Activated naive CD4-positive, alpha-beta T cell treated with anti-CD3 and anti-CD28 coated beads for 36 hours (primary cell): ENCODE data around the gene NVL. TPM values are rescaled to one million over a fixed set of nuclear protein-coding genes. Genes with fewer than 3 reads are reported as not detected.

ENCODE experiments used
- CTCF ChIA-PET: fragments of 350-600 bp; sonication (Branson Sonifier 250); formaldehyde crosslinking; loops from one replicate; lab custom pipeline; 2021; ENCODE audit warnings: antibody characterized with exemption; lab: Charles Lee
- DNase-seq: peaks from one replicate; pipeline ENCODE4 v3.0.0-alpha.2; 2020
- H3K27ac Mint-ChIP-seq: one replicate; pipeline ENCODE4 v1.8.0; 2021; ENCODE audit warnings: mild to moderate bottlenecking, mixed read lengths
- H3K27me3 Mint-ChIP-seq: one replicate; pipeline ENCODE4 v1.8.0; 2021; ENCODE audit warnings: low read depth, mixed read lengths
- H3K36me3 Mint-ChIP-seq: one replicate; pipeline ENCODE4 v1.8.0; 2021; ENCODE audit warnings: low read depth, mixed read lengths
- H3K4me1 Mint-ChIP-seq: one replicate; pipeline ENCODE4 v1.8.0; 2021; ENCODE audit warnings: low read depth, mixed read lengths
- H3K4me3 Mint-ChIP-seq: one replicate; pipeline ENCODE4 v1.8.0; 2021; ENCODE audit warnings: mild to moderate bottlenecking, moderate library complexity, mixed read lengths
- H3K9me3 Mint-ChIP-seq: one replicate; pipeline ENCODE4 v1.8.0; 2021; ENCODE audit warnings: mixed read lengths
- intact Hi-C: fragments of 100-400 bp; cut with micrococcal nuclease; formaldehyde crosslinking; loops from one replicate; pipeline ENCODE4 v1.15.1; 2023
- total RNA-seq, 2 experiments: library from RNA; stranded (reverse); gene quantifications; one replicate each; pipeline ENCODE4 v1.2.3, GENCODE V29; 2021

Gene NVL
- total RNA-seq, 2 experiments from 2014 or later = 26.7 to 29.9 TPM

DNA sequence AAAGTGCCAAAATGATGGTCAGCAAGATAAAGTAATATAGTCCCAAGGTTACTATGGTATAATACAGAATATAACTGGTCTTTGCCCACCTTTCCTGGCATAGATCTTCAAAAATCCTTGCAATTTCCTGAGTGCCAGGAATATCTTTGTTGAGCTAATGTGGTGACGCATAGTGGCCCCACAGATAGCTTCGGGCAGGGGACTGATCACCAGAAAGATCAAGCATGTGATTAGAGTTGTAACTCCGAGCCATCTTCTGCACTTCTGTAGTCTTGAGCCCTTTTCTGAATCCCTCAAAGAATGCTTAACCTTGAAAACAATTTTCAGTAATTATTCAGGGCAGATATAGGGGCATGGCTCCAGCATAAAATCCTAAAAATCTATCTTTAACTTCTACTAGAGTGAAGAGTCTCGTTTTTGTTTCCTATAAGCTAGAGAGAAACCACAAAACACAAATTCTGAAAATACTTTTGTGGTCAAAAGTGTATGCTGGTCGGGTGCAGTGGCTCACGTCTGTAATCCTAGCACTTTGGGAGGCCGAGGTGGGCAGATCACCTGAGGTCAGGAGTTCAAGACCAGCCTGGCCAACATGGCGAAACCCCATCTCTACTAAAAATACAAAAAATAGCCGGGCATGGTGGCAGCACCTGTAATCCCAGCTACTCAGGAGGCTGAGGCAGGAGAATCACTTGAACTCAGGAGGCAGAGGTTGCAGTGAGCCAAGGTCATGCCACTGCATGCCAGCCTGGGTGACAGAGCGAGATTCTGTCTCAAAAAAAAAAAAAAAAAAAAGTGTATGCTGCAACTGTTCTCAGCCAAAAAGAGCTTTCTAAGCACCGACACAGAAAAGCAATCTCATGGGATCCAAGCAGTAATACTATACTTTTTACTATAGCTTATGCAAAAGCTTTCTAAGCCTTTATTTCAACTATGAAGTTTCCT, 62.8 kb downstream of the NVL start:
- H3K4me1 Mint-ChIP-seq = peaks cover 9% of the 10 kb centered on the region
- no peak for DNase-seq
- H3K9me3 Mint-ChIP-seq = no peaks in the 10 kb centered on the region
- CTCF ChIA-PET = no interaction called here
- H3K27ac Mint-ChIP-seq = no peak overlapping the region
- peaks cover 25% of the 10 kb centered on the region for H3K36me3 Mint-ChIP-seq
- intact Hi-C loops = no loop called here
- no peaks in the 10 kb centered on the region for H3K27me3 Mint-ChIP-seq
- H3K4me3 Mint-ChIP-seq = no peak overlapping the region

DNA sequence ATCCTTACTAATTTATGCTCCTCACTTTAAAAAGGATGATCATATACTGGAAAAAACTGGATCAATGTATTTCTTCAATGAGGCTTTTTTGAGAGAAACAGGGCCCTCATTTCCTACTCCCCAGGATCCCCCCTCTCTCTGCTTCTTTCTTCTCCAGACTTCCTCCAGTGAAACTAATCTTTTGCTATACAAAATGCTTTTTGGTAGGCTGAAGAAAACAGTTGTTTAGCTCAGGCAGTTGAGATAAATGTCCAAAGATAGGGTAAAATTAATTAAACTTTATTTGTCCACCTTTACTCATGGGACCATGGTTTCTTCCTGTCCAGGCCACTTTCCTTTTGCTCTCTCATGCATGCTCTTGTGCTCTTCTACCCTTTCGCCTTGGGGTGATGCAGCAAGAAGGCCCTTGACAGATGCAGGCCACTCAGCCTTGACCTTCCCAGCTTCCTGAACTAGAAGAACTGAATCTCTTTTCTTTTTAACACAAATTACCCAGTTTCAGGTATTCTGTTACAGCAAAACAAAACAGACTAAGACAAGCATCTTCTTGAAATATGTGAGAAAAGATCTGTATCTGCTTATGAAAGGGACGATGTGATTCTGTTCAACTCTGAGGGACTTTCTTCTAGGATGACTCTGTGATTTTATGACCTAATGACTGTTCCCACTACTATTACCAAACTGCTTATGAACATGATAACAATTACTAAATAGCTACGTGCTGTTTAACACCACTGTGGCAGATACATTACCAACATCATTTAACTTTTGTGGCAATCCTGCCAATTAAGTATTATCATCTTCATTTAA, 63.7 kb downstream of the NVL start:
- intact Hi-C loops = no loop called here
- Mint-ChIP-seq H3K4me1 (peaks cover 13% of the 10 kb centered on the region), H3K9me3 (no peaks in the 10 kb centered on the region), H3K4me3 (no peak overlapping the region), H3K27ac (no peak overlapping the region), H3K36me3 (peaks cover 25% of the 10 kb centered on the region), H3K27me3 (no peaks in the 10 kb centered on the region)
- no peak for DNase-seq
- CTCF ChIA-PET = no interaction called here

DNA sequence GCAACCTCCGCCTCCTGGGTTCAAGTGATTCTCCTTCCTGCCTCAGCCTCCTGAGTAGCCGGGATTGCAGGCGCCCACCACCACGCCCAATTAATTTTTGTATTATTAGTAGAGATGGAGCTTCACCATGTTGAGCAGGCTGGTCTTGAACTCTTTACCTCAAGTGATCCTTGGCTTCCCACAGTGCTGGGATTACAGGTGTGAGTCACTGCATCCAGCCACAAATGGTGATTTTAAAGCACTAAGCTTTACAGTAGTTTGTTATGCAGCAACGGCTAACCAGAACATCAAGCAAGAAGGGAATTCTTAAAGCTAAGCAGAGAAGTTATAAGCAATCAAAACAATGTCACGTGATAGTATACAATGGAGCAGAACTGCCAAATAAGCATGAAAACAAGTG, 65.7 kb downstream of the NVL start:
- CTCF ChIA-PET = interaction anchor here (0.6 to 0.9 kb wide), 2 partner anchors 59 to 146 kb away, joined by 3 to 5 read pairs; no protein-coding TSS in a partner anchor
- Mint-ChIP-seq H3K27me3 (no peaks in the 10 kb centered on the region), H3K36me3 (peaks cover 20% of the 10 kb centered on the region), H3K9me3 (no peaks in the 10 kb centered on the region), H3K4me1 (peaks cover 14% of the 10 kb centered on the region), H3K4me3 (no peak overlapping the region), H3K27ac (no peak overlapping the region)
- DNase-seq = no peak
- intact Hi-C loops = no loop called here

DNA sequence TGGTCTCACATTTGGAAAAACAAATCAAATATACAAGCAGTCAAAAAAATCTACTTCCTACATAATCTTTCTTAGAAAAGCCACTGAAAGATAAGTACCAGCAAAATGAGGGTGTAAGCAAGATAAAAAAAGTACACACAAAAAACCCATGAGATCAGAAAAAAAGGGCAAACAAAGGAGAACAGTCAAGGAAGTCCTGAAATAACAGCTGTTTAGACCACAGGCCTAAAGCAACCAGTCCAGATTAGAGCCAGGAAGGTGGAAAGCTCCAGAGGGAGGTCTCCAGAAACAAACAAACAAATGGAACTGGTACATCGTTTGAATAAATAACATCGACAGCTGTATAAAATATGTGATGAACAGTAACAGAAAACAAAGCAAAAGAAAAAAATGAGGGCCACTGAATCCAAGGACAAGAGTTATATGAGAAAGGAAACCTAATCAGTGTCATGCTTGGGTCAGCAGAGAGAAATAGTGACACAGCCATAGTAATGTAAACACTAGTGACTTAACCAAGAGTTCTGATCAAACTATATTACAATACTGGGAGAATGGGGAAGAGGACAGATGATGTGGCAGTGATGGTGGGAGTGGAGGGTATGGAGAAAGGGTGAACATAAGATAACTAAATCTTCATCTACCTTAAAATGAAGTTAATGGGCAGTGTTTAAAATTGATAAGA, 67.5 kb downstream of the NVL start:
- no peaks in the 10 kb centered on the region for H3K9me3 Mint-ChIP-seq
- peaks cover 12% of the 10 kb centered on the region for H3K36me3 Mint-ChIP-seq
- H3K4me3 Mint-ChIP-seq = no peak overlapping the region
- intact Hi-C loops = no loop called here
- no peaks in the 10 kb centered on the region for H3K27me3 Mint-ChIP-seq
- peaks cover 14% of the 10 kb centered on the region for H3K4me1 Mint-ChIP-seq
- CTCF ChIA-PET = no interaction called here
- H3K27ac Mint-ChIP-seq = no peak overlapping the region
- DNase-seq = no peak

DNA sequence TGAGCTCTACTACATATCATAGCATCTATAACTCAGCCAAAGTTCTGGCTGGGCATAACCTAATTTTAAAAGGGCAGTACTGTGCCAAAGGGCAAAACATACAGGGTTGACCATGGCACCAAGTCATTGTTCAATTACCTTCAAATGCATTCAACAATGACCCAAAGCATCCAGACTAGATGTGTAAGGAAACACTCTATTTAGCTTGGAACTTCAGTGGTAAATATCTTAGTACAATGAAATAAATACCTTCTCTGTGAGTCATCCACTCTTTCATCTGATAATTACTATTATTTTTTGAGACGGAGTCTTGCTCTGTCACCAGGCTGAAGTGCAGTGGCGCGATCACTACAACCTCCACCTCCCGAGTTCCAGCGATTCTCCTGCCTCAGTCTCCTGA, 70.0 kb downstream of the NVL start:
- H3K36me3 Mint-ChIP-seq = peaks cover 11% of the 10 kb centered on the region
- no peak for DNase-seq
- no peaks in the 10 kb centered on the region for H3K27me3 Mint-ChIP-seq
- intact Hi-C loops = no loop called here
- peaks cover 14% of the 10 kb centered on the region for H3K4me1 Mint-ChIP-seq
- no peak overlapping the region for H3K4me3 Mint-ChIP-seq
- CTCF ChIA-PET = interaction anchor here (0.7 kb wide), 1 partner anchor 106 kb away, joined by 3 read pairs; no protein-coding TSS in a partner anchor
- no peaks in the 10 kb centered on the region for H3K9me3 Mint-ChIP-seq
- no peak overlapping the region for H3K27ac Mint-ChIP-seq

DNA sequence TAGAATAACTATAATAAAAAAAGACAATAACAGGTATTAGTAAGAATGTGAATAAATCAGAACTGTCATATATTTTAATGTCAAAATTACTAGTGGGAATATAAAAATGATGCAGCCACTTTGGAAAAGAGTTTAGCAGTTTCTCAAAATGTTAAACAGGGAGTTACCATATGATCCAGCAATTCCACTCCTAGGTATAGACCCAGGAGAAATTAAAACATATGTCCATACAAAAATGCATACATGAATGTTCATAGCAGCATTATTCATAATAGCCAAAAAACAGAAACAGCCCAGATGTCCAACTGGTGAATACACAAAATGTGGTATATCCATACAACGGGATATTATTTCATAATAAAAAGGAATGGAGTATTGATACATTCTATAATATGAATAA, 71.6 kb downstream of the NVL start:
- no peak overlapping the region for H3K4me3 Mint-ChIP-seq
- H3K36me3 Mint-ChIP-seq = peaks cover 3% of the 10 kb centered on the region
- no peak overlapping the region for H3K27ac Mint-ChIP-seq
- intact Hi-C loops = no loop called here
- H3K27me3 Mint-ChIP-seq = no peaks in the 10 kb centered on the region
- H3K9me3 Mint-ChIP-seq = no peaks in the 10 kb centered on the region
- H3K4me1 Mint-ChIP-seq = peaks cover 12% of the 10 kb centered on the region
- CTCF ChIA-PET = no interaction called here
- no peak for DNase-seq

DNA sequence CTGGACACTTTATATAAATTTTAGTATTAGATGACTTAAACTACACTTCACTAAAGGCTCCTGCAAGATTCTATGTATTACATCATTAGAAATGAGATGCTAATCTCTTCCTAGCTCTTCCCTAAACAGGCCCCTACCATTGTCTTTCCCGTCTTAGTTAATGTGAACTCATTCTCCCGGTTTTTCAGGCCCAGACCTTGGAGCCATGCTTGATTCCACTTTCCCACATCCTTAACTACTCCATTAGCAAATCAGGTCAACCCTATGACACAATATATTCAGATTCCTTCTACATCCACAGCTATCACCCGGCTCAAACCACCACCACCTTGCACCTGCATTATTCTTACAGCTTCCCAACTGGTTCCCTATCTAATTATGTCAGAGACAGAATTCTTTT, 73.3 kb downstream of the NVL start:
- no peak for DNase-seq
- intact Hi-C loops = no loop called here
- no peak overlapping the region for H3K4me3 Mint-ChIP-seq
- no peaks in the 10 kb centered on the region for H3K27me3 Mint-ChIP-seq
- CTCF ChIA-PET = interaction anchor here (0.8 kb wide), 1 partner anchor 152 kb away, joined by 3 read pairs; no protein-coding TSS in a partner anchor
- H3K27ac Mint-ChIP-seq = no peak overlapping the region
- peaks cover 2% of the 10 kb centered on the region for H3K36me3 Mint-ChIP-seq
- no peaks in the 10 kb centered on the region for H3K9me3 Mint-ChIP-seq
- H3K4me1 Mint-ChIP-seq = peaks cover 3% of the 10 kb centered on the region

DNA sequence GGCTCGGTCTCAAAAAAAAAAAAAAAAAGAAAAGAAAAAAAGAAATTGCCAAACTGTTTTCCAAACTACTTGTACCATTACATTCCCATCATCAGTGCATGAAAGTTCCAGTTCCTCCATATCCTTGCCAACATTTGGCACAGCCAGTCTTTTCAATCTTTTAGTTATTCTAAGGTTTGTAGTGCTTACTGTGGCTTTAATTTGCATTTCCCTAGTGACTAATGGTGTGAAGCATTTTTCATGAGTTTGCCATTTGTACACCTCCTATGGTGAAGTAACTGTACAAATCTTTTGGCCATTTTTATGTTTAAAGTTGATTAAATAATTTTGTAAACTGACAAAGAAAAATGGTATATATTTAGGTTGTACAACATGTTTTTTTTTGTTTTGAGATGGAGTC, 76.3 kb downstream of the NVL start:
- Mint-ChIP-seq H3K9me3 (no peaks in the 10 kb centered on the region), H3K4me1 (no peaks in the 10 kb centered on the region), H3K27ac (no peak overlapping the region), H3K36me3 (peaks cover 1% of the 10 kb centered on the region), H3K27me3 (no peaks in the 10 kb centered on the region), H3K4me3 (no peak overlapping the region)
- DNase-seq = no peak
- CTCF ChIA-PET = no interaction called here
- intact Hi-C loops = no loop called here

DNA sequence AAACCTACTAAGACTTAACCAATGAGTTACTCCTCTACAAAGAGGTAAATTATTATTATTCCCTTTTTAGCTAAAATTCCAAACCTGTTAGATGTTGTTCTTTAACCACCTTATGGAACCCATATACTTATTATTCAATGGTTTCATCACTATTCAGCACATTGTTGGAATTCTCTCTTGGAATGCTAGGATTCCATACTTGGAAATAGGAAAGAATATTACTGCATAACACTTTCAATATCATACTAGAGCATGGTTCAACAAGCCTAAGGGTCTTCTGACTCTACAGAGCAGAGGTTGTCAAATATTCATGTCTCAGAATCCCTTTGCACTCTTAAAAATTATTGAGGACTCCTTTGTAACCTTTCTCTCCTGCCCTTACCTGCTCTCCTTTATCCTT, 77.5 kb downstream of the NVL start:
- Mint-ChIP-seq H3K36me3 (peaks cover 10% of the 10 kb centered on the region), H3K4me1 (no peaks in the 10 kb centered on the region), H3K27ac (no peak overlapping the region), H3K27me3 (no peaks in the 10 kb centered on the region), H3K4me3 (no peak overlapping the region), H3K9me3 (no peaks in the 10 kb centered on the region)
- no peak for DNase-seq
- CTCF ChIA-PET = interaction anchor here (0.6 to 1.4 kb wide), 2 partner anchors 81 to 497 kb away, joined by 3 to 5 read pairs; no protein-coding TSS in a partner anchor
- intact Hi-C loops = no loop called here

DNA sequence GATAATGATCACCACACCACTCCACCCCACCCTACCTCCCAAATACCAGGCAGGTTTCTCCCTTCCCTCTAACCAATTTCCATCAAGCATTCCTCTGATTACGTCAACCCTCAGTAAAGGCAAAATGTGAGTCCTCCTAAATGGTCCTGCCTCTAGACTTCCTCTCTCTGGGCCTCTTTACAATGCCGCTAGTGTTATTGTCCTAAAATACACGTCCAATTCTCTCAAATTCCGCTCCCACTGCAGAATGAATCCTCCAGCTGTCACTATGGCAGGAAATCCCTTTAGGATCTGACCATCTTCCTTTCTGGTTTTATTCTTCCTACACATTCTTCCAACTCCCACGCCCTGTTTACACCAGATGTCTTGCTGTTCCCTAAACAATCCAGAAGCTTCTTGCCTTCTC, 78.2 kb downstream of the NVL start:
- H3K27ac Mint-ChIP-seq = no peak overlapping the region
- no peaks in the 10 kb centered on the region for H3K4me1 Mint-ChIP-seq
- CTCF ChIA-PET = no interaction called here
- H3K9me3 Mint-ChIP-seq = no peaks in the 10 kb centered on the region
- H3K4me3 Mint-ChIP-seq = no peak overlapping the region
- H3K27me3 Mint-ChIP-seq = no peaks in the 10 kb centered on the region
- H3K36me3 Mint-ChIP-seq = peaks cover 10% of the 10 kb centered on the region
- DNase-seq = no peak
- intact Hi-C loops = no loop called here

DNA sequence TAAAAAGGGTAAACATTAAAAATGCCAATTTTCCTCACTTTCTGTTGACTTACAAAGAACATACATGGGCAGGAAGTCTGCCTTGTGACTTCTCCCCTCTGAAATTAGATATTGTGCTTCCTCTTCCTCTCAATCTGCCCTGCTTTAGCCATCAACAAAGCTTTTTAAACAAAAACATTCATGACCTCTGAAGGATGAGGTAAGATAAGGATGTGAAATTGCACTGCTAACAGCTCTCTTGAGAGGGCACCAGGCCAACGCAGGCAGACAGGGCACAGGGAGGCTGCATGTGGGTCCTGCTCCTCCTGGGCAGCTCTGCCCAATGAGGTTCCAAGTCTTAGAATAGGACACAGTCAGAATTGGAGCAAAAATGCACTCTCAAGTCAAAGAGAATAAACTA, 84.8 kb downstream of the NVL start:
- Mint-ChIP-seq H3K4me1 (peaks cover 17% of the 10 kb centered on the region), H3K27ac (peak overlapping the region; percentile 72), H3K27me3 (no peaks in the 10 kb centered on the region), H3K36me3 (peaks cover 23% of the 10 kb centered on the region), H3K9me3 (no peaks in the 10 kb centered on the region), H3K4me3 (no peak overlapping the region)
- intact Hi-C loops = no loop called here
- CTCF ChIA-PET = interaction anchor here (1.1 kb wide), 2 partner anchors 79 to 128 kb away, joined by 3 to 4 read pairs; no protein-coding TSS in a partner anchor
- DNase-seq = peak; percentile 12

DNA sequence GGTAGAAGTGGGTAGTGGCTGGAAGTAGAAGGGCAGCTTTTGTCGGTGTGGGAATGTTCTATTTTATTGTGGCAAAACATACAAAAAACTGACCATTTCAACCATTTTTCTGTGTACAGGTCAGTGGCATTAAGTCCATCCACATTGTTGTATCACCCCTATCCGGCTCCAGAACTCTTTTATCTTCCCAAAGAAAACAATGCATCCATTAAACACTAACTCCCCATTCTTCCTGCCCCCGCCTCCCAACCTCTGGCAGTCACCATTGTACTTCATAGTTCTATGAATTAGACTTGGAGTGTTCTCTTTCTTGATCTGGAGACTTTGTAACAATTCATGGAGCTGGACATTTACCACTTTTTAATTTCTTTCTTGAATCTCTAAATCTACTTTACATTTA, 91.2 kb downstream of the NVL start:
- no peaks in the 10 kb centered on the region for H3K4me1 Mint-ChIP-seq
- intact Hi-C loops = no loop called here
- DNase-seq = no peak
- CTCF ChIA-PET = no interaction called here
- H3K4me3 Mint-ChIP-seq = no peak overlapping the region
- no peaks in the 10 kb centered on the region for H3K9me3 Mint-ChIP-seq
- H3K27me3 Mint-ChIP-seq = no peaks in the 10 kb centered on the region
- H3K27ac Mint-ChIP-seq = no peak overlapping the region
- peaks cover 3% of the 10 kb centered on the region for H3K36me3 Mint-ChIP-seq
